ENCODE data around the gene CLDN10. TPM values are rescaled to one million over a fixed set of nuclear protein-coding genes. Genes with fewer than 3 reads are reported as not detected.

Gene CLDN10
- total RNA-seq, 1 experiment from 2014 or later = not detected

DNA sequence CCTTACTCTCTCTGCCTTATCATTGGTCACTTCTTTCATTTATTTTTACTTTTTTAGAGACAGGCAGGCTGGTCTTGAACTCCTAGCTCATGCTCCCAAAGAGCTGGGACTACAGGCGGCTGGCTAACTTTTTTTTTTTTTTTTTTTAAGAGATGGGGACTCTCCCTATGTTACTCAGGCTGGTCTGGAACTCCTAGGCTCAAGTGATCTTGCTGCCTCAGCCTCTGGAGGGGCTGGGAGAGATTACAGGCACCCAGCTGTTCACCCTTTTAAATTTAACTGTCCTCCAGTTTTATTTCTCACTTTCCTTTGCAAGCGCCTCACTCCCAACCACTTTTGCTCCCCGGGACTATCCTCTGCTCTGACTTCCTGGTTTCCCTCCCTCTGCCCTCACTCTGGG is 5.6 kb upstream of the CLDN10 start:
- ChIA-PET POLR2A (ENCODE audit: unreplicated experiment) (interaction anchor here (0.6 kb wide), 1 partner anchor 12 kb away, joined by 7 read pairs; no protein-coding TSS in a partner anchor), CTCF (no interaction called here)
- no peaks in the 10 kb centered on the region for H3K79me2 ChIP-seq (ENCODE audit: low read length)
- no peak overlapping the region for H3K4me2 ChIP-seq (ENCODE audit: low read length)
- TF ChIP-seq EZH2phosphoT487 (IDR thresholded peaks at IDR 0.05; ENCODE audit: borderline replicate concordance, low read length) = no peak
- TF ChIP-seq EZH2 (IDR thresholded peaks at IDR 0.05; ENCODE audit: low read length, unreplicated experiment) = no peak
- TF ChIP-seq, protein P1, sequence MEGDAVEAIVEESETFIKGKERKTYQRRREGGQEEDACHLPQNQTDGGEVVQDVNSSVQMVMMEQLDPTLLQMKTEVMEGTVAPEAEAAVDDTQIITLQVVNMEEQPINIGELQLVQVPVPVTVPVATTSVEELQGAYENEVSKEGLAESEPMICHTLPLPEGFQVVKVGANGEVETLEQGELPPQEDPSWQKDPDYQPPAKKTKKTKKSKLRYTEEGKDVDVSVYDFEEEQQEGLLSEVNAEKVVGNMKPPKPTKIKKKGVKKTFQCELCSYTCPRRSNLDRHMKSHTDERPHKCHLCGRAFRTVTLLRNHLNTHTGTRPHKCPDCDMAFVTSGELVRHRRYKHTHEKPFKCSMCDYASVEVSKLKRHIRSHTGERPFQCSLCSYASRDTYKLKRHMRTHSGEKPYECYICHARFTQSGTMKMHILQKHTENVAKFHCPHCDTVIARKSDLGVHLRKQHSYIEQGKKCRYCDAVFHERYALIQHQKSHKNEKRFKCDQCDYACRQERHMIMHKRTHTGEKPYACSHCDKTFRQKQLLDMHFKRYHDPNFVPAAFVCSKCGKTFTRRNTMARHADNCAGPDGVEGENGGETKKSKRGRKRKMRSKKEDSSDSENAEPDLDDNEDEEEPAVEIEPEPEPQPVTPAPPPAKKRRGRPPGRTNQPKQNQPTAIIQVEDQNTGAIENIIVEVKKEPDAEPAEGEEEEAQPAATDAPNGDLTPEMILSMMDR (conservative IDR thresholded peaks at IDR 0.05; ENCODE audit: low read depth, low read length) = no peak
- H3K36me3 ChIP-seq (ENCODE audit: low read depth, low read length) = no peaks in the 10 kb centered on the region
- no peak overlapping the region for H3K4me3 ChIP-seq (ENCODE audit: low read length)
- intact Hi-C loops (cut with micrococcal nuclease) = no loop called here
- ATAC-seq = no peak
- H3K27me3 ChIP-seq (ENCODE audit: low read length) = no peaks in the 10 kb centered on the region
- no peak overlapping the region for H2AFZ ChIP-seq (ENCODE audit: low read length)
- H3K27ac ChIP-seq (ENCODE audit: low read length) = no peak overlapping the region
- H3K9me3 ChIP-seq (ENCODE audit: low read length) = no peaks in the 10 kb centered on the region
- no peaks in the 10 kb centered on the region for H3K9me2 ChIP-seq (replicated peaks; ENCODE audit: low read length)
- no TSS peak for BruUV-seq (replicated peaks)
- no peaks in the 10 kb centered on the region for H3K4me1 ChIP-seq (ENCODE audit: insufficient read depth, low read length)
- no peaks in the 10 kb centered on the region for H3F3A ChIP-seq (ENCODE audit: low read length, unreplicated experiment)
- H3K9ac ChIP-seq (ENCODE audit: low read length) = no peak overlapping the region
- DNase-seq = no peak
- H4K20me1 ChIP-seq (ENCODE audit: low read length) = no peaks in the 10 kb centered on the region

DNA sequence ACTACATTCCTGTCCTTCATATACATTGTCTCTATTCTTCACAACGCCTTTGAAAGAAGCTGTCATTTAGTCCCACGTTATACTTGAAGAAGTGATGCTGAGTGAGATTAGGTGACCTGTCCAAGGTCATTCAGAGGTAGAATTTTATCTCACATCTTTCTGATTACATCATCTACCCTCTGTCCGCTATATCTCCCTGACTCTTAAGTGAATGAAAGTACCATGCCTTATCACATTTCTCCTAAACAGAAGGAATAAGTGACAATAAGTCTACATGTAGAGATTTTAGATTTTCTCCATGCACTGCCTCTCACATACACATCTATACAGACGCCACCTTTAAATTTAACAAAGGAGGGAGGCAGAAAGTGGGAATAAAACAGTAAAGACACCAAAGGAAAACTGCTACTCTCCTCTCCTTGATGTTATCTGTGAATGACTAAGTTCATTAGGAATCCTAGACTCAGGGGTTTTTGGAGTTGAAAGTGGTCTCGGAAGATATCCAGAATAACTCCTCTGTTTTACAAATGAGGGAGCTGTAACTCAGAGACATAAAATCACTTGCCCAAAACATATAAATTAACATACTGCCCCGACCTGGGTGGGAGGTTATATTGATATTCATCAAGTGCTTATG is 4.9 kb upstream of the CLDN10 start:
- Histone ChIP-seq H3K9ac (ENCODE audit: low read length) (no peak overlapping the region), H3K4me2 (ENCODE audit: low read length) (no peak overlapping the region), H3K9me3 (ENCODE audit: low read length) (no peaks in the 10 kb centered on the region), H3K4me3 (ENCODE audit: low read length) (no peak overlapping the region), H3K79me2 (ENCODE audit: low read length) (no peaks in the 10 kb centered on the region), H3K36me3 (ENCODE audit: low read depth, low read length) (no peaks in the 10 kb centered on the region), H3K27me3 (ENCODE audit: low read length) (no peaks in the 10 kb centered on the region), H2AFZ (ENCODE audit: low read length) (no peak overlapping the region), H4K20me1 (ENCODE audit: low read length) (no peaks in the 10 kb centered on the region), H3K4me1 (ENCODE audit: insufficient read depth, low read length) (no peaks in the 10 kb centered on the region), H3F3A (ENCODE audit: low read length, unreplicated experiment) (no peaks in the 10 kb centered on the region), H3K27ac (ENCODE audit: low read length) (no peak overlapping the region), H3K9me2 (replicated peaks; ENCODE audit: low read length) (no peaks in the 10 kb centered on the region)
- TF ChIP-seq, protein P1 (conservative IDR thresholded peaks at IDR 0.05; ENCODE audit: low read depth, low read length) = no peak
- TF ChIP-seq EZH2 (IDR thresholded peaks at IDR 0.05; ENCODE audit: low read length, unreplicated experiment) = no peak
- TF ChIP-seq EZH2phosphoT487 (IDR thresholded peaks at IDR 0.05; ENCODE audit: borderline replicate concordance, low read length) = no peak
- no peak for ATAC-seq
- ChIA-PET POLR2A (ENCODE audit: unreplicated experiment) (no interaction called here), CTCF (no interaction called here)
- no TSS peak for BruUV-seq (replicated peaks)
- DNase-seq = no peak
- intact Hi-C loops (cut with micrococcal nuclease) = no loop called here

DNA sequence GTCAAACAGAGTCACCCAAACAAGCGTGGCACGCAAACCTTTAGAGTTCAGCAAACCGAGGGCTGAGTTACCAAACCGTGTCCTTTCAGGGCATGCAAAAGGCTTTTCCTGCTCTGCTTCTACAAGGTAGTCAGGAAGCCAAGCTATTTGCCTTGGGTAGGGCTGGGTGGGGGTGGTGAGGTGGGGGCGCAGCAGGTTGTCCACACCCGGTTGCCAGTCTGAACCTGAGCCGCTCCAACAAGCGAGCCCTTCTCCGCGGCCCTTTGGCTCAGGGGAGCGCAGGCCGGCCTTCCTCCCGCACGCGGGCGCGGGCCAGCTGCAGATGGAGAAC is 347 bp upstream of the CLDN10 start:
- Histone ChIP-seq H3K4me3 (ENCODE audit: low read length) (no peak overlapping the region), H3K36me3 (ENCODE audit: low read depth, low read length) (no peaks in the 10 kb centered on the region), H2AFZ (ENCODE audit: low read length) (no peak overlapping the region), H3F3A (ENCODE audit: low read length, unreplicated experiment) (no peaks in the 10 kb centered on the region), H3K4me1 (ENCODE audit: insufficient read depth, low read length) (peaks cover 14% of the 10 kb centered on the region), H3K4me2 (ENCODE audit: low read length) (no peak overlapping the region), H3K27ac (ENCODE audit: low read length) (no peak overlapping the region), H3K9me2 (replicated peaks; ENCODE audit: low read length) (no peaks in the 10 kb centered on the region), H3K79me2 (ENCODE audit: low read length) (no peaks in the 10 kb centered on the region), H3K9me3 (ENCODE audit: low read length) (no peaks in the 10 kb centered on the region), H3K27me3 (ENCODE audit: low read length) (no peaks in the 10 kb centered on the region), H4K20me1 (ENCODE audit: low read length) (no peaks in the 10 kb centered on the region), H3K9ac (ENCODE audit: low read length) (no peak overlapping the region)
- ATAC-seq (no peak), DNase-seq (no peak)
- BruUV-seq (replicated peaks) = no TSS peak
- intact Hi-C loops (cut with micrococcal nuclease) = no loop called here
- TF ChIP-seq EZH2 (IDR thresholded peaks at IDR 0.05; ENCODE audit: low read length, unreplicated experiment) (no peak), EZH2phosphoT487 (IDR thresholded peaks at IDR 0.05; ENCODE audit: borderline replicate concordance, low read length) (no peak)
- TF ChIP-seq, protein P1 (conservative IDR thresholded peaks at IDR 0.05; ENCODE audit: low read depth, low read length) = no peak
- ChIA-PET CTCF (no interaction called here), POLR2A (ENCODE audit: unreplicated experiment) (no interaction called here)

Data from PC-3 (cell line).